CD1c-positive myeloid dendritic cell (primary cell): ENCODE data around the gene RASGRP2.
"Not testable (repeated sequence)": the region's sequence is repeated elsewhere in the genome, so short reads cannot be mapped to it uniquely, and the experiment has no call there.

Experiments
- DNase-seq: peaks from one replicate; pipeline ENCODE4 v3.0.0-alpha.2; 2016; ENCODE audit errors: extremely low spot score

RASGRP2 gene

DNA sequence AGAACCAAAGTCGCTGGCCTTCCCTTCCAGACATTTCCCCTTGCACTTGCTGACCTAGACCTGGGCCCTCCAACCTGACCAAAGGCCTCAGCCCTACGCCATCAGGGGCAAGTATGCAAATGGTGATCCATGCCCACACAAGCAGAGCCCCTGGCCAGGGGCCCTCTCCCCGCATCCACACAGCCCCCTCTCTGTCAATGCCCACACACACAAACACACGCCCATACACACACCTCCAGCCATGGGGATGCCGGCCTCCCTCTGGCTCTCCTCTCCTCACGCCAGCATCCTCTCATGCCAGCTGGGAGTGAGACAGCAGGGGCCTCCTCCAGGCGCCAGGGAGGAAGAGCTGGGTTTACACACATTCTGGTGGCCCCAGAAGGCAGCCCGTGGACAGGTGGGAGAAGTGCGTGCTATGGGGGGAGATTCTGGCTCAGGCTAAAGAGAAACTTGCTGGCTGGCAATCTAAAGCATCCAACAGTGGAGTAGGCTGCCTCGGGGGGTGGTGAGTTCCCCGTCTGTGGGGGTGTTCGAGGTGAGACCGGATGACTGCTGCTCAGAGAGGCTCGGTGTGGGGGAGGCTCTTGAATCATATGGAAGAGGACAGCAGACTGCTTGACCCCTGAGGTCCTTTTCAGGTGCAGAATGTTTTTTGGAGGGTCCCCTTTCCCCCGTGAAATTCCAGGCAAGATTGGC, 25.7 kb downstream of the RASGRP2 start:
- no peak for DNase-seq

DNA sequence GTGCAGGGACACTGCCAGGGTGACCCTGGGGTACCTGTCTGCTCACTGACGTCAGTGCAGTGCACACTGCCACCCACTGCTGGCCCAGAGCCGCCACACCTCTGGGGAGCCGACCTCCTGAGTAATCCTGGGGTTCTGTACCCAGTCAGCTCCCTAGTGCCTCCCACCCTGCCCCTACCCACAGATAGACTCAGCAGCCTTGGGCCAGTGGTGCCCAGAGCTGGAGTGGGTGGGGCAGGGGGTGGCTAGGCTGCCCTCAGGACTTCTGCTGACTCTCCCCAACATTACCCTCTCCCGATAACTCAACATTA, 26.7 kb downstream of the RASGRP2 start:
- no peak for DNase-seq

DNA sequence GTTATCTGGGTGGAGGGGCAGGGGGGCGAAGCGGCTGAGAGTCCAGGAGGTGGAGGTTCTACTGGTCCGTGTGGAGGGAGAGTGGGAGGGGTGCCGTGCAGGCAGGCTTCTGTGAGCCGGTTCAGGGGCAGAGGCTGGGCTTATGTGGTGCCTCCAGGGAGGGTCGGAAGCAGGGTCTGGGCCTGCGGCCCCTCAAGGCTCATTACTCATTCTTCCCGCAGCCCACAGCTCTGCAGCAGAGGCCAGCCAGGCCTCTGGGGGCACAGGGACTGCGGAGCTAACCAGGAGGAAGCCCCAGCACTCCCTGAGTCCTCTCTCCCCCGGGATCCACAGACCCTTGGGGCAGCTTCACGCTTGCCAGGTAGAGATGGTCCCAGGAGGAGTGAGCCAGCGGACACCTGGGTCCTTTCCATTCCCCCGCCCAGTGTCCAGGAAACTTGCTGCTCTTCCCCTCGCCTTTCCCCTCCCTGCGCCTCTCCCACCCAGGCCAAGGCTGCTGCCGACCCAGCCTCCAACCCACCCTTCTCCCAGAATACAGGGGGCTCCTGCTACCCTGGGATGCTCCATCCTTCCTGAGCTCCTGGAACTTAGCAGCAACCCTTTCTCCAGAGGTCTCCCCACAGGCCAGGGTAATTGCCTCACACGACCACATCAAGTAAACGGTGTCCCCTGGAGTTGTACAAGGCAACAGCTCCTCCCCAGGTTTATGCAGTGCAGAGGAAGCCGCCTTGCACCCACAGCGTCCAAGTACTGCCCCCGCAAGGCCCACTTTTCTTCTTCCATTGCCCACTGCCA, 27.3 kb downstream of the RASGRP2 start:
- no peak for DNase-seq

DNA sequence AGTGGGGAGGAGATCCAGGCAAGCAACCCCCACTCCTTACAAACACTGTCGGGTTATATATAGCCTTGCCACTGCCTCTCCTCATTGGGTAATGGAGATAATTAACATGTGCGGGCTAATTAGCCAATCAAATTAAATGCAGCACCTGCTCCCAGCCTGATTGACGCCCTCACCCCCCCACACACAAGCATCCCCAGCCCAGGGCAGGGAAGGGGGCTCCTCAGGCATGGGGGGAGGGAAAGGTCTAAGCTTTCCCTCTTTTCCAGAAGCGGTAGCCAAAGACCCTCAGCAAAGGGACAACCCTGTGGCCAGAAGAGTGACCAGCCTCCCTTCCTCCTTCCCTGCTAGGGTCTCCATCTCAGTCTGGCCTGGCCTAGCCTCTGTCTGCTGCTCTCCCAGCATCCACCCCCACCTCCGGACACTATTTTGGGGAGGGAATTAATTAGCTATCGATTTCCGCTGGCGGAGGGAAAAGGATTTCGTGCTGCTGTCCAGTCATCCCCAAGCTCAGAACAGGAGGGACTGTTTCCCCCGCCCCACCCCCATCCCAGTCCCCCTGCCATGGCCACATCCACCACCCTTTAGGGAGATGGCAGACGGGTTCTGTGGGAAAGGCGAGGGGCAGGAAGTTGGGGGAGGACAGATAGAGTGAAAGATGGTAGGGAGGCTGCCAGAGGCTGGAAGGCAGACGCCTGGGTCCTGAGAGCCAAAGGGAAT, 28.0 kb downstream of the RASGRP2 start:
- DNase-seq, result no peak

DNA sequence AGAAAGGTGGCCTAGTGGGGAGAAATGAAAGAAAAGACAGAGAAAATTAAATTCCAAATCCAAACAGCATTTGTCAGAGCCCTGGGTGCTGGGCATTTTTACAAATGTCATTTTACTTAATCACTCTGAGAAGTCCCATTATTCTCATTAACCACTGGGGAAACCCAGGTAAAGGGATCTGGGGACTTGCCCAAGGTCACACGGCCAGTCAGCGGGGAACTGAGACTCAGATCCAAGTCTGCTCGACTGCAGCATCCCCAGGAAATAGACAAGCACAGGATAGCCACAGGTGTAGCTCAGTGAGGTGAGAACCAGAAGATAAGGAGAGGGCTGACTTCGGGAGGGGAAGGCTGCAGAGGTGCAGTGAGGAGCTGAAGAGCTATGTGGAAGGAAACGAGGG, 28.8 kb downstream of the RASGRP2 start:
- no peak for DNase-seq

DNA sequence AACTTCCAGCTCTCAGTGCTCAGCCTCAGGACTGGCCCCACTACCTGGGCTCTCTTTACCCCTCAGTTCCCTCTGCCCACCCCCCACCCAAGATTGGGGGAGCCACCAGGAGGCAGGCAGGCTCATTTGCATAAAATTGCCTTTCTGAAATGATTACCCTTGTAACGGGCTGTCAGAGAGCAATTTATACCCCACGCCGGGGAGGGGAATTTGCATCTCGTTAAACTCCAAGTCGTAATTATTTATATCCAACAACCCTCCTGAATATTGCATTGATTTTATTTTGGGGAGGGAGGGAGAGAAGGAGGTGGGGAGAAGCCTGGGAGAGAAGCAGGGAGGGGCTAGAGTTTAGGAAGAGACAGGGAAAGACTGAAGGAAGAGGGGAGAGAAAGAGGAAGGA, 29.3 kb downstream of the RASGRP2 start:
- DNase-seq, result no peak

DNA sequence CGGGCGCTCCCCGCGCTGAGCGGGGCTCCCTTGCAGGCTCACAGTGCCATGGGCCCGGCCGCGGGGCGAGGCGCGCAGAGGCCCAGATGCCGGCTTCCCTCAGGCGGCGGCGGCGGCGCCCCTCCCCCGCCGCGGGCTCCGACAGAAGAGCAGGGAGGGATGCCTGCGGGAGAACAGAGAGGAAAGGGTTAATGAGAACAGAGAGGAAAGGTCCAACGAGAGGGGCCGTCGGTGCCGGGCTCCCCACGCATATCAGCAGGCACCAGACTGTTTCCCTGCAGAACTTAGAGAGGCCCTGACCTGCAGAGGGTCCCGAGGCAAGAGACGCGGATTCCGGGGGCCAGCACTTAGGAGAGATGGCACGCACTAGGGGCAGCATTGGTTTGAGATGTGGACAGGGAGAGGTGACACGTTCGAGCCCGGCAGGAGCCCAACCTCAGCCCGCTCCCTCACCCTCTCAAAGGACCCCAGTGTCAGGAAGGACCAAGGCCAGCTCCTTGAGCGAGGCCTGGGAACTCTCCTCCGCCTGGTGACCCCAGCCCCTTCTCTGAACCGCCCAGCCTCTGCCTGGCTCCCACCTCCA, 30.1 kb downstream of the RASGRP2 start:
- DNase-seq, result no peak

DNA sequence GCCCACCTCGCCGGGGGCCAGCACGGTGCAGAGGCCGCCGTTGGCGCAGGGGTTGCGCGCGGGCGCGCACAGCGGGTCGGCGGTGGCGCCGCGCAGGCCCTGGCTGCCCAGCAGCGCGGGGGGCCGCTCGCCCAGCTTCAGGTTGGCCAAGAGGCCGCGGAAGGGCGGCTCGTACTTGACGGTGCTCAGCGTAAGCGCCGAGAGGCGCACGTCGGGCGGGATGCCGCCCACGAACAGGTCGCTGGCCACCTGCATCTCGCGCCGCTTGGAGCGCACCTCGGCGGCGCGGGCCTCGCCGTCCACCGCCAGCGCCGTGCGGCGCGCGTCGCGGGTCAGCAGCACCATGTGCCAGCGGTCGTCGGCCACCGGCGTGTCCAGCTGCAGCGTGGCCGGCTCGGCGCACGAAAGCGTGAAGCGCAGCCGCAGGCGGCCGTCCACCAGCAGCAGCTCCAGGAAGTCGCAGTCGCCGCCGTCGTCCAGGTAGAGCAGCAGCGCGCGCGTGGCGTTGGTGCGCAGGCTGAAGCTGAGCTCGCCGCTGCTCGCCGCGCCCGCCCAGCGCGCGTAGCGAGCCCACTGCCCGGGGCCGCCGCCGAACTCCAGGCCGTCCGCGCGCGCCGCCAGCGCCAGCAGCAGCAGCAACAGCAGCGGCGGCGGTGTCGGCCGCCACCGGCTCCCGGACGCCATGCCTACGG, 30.8 kb downstream of the RASGRP2 start:
- DNase-seq, result no peak

DNA sequence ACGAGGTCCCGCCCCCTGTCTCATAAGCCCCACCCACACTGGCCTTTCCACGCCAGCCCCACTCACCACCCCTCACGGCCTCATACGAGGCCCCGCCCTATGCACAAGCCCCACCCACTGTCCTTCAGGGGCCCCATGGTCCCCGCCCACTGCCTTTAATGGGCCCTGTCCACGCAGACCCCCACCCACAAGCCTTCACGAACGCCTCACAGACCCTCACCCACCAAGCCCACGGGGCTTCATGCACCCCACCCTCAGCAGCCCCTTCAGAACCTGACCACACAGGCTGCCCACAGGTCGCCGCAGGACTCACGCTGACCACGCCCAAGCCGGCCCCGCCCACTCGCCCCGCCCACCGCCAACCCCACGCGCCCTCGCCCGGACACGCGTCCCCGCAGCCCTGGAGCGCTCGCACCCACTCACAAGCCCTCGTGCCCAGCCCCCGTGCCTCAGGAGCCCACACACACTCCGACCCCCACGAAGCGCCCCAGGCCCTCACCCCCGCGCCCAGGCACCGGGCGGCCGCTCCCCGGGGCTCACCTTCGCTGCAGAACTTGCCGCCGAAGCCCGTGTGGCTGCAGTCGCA, 31.4 kb downstream of the RASGRP2 start:
- no peak for DNase-seq

DNA sequence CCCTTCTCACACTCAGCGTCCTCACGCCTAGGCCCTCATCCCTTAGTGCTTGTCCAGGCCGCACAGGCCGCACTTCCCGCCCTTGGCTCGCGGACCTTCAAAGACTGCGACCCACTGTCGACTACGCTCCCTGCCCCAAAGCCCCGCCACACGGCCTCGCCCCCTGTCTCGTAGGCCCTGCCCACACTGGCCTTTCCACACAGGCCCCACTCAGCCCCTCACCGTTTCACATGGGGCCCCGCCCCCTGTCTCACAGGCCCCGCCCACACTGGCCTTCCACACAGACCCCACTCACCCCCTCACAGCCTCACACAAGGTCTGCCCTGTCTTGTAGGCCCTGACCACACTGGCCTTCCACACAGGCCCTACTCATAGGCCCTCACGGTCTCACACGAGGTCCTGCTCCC, 32.0 kb downstream of the RASGRP2 start:
- DNase-seq, result no peak

DNA sequence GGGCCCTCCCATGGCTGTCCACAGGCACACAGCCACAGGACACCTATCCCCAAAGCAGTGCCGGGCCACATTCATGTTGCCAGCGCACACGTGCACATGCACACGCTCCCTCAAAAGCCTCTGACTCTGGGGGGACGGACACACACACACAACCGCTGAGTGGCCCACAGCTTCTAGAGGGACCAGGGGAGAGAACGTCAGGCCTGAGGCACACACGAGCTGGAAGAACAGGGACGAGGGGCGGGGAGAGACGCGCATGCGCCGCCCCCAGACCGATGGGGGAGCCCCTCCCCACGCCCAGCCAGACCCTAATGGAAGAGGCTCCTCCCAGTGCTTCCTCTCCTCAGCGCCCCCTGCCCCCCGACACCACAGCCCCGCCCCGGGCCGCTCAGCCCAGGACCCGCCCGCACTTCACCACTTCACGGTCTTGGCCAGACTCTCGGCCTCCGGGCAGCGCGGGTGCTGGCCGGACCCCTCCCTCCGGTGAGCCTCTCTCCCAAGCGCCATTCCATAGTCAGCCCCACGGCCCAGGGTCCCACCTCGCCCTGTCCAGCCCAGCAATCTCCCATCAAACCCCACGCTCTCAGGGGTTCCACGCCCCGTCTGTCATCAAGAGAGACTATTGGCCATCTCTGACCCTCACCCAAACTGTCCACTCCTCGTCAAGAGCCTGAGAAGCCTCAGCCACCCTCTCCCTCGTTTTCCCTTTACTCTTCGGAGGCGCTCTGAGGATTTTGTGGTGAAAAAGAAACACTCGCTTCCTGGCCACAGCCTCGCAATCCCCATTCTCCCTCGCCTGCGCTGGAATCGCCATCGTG, 32.6 kb downstream of the RASGRP2 start:
- no peak for DNase-seq

DNA sequence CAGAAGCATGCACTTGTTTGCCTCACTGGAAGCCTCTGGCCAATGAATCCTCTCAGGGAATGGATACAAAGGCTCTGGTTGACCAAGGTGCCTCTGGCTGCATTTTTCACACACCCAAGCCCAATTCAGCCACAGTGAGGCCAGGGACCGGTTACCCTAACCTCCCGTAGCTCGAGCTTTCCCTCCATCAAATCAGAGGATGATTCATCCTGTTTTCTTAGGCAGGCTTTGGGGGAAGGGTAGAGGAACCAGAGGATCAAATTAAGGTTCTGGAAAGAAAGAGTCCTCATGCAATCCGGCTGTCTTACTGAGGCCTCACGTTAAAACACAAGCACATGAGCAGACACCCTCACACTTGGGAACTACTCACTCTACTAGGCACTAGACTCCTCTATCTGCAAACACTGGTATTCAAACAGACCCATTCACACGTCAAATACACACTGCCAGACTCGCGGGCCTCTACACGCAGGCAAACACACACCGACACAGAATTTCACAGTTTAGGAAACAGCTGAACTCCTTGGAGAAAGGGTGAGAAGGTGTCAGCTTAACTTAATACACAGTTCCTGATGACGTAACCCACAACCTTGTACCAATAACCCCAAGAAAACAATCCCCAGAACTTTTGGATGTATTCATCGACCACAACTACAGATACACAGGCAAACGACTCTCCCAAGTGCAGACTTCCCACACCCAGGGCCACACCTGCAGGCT, 33.4 kb downstream of the RASGRP2 start:
- no peak for DNase-seq

DNA sequence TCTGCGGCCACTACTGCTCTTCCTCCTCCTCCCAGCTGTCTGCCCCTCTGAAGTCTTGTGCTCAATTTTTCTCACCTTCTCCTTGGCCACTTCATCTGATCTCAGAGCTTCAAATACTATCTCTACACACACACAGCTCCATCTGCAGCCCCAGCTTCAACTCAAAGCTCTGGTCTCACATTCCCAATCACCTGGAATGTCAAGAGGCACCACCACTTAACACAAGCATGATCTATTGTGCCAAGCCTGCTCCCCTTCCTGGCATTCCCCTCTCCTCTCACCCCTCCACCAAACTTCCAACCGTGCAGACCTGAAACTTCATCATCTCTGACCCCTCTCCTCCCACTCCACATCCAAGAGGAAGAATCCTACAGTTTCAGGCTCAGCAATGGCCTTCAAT, 38.4 kb downstream of the RASGRP2 start:
- DNase-seq, result no peak

DNA sequence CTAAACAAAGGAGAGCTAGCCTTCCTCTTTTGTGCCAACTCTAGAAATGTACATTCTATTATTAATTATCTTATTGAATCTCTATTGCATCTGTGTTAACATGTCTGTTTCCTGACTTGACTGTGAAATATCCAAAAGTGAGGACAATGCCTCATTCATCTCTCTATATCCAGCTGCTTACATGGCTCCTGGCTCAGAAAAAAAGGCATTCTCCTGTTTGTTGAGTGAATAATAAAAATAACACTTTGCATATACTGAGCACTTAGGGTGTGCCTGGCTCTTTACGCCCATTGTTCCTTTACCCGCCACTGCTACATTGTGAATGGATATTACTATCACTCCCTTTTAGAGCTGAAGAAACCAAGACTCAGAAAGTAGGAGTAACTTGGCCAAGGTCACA, 40.9 kb downstream of the RASGRP2 start:
- DNase-seq, result no peak

DNA sequence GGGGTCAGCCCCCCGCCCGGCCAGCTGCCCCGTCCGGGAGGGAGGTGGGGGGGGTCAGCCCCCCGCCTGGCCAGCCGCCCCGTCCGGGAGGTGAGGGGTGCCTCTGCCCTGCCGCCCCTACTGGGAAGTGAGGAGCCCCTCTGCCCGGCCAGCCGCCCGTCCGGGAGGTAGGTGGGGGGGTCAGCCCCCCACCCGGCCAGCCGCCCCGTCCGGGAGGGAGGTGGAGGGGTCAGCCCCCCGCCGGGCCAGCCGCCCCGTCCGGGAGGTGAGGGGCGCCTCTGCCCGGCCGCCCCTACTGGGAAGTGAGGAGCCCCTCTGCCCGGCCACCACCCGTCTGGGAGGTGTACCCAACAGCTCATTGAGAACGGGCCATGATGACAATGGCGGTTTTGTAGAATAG, 42.0 kb downstream of the RASGRP2 start:
- not testable (repeated sequence) for DNase-seq

DNA sequence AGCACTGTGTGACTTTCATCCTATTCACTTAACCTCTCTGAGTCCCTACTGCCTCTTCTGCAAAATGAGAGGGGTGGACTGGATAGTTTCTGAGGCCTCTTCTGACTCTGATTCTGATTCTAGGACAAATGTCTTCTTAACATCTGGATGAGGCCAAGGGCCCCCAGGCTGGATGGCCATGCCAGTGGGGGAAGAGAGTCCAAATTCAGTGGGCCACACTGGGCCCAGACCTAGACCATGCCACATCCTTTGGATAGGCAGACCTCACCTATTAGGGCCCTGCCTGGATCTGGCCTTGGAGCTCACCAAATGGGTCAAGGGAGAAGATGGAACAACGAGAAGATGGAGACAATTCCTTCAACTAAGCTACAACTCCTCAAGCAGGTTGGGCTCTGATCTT, 45.5 kb downstream of the RASGRP2 start:
- DNase-seq, result no peak

DNA sequence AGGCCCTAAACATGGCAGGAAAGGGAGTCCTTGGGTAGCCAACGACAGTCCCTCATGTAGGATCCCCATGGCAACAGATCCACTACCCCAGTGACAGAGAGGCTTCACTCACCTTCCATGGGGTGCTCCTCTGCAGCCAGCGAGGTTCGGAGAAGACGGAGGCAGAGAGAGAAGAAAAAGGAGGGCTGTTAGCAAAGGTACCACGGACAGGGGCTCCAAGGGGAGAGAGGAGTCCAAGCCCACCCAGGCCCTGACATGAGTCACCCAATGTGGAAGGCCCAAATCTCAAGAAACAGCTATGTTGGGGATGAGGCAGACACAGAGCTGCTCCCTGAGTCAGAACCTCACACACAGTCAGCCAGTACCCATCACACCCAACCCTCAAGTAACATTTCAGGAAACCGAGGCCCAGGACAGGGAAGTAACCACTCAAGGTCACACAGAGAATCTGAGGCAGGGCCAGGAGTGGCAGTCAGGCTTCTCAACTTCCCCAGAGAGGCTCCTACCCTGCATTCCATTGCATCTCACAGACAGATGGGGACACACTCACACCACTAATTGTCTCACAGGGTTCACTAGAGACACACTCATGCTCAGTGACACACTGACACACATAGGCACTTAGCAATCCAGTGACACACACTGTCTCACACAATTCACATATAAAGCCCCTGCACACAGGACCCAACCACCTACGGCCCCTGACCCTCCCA, 46.1 kb downstream of the RASGRP2 start:
- no peak for DNase-seq

DNA sequence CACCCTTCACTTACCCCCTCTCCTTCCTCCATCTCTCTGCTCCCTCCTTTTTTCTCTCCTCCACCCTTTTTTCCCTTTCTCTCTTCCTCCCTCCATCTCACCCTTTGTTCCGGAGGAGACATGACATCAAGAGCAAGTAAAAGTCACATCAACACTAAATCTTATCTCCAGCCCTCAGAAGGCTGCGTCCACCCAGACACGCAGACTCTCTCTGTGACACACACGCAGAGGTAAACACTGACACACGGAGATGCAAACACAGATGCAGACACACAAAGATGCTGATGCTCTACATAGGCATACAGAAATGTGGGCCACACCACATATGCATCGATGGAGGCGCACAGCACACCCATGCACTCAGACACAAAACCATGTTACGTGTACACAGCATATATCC, 47.9 kb downstream of the RASGRP2 start:
- DNase-seq, result no peak

DNA sequence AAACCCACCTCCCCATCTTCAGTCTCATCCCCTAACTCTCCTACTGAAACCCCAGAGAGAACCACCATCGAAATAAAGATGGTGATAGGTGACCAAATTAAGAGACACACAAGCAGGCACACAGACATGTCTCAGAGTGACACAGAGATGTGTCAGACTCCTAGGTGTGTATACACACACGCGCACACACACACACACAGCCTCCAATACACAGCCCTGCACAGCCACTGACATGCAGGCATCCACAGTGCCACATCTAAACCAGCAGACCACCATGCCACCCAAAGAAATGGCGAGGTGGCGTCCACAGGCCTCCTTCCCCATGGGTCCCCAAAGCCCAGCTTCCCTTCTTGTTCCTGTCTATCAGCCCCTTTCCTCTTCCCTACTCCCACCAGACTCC, 48.4 kb downstream of the RASGRP2 start:
- DNase-seq, result no peak
